Activated CD4-positive, alpha-beta memory T cell treated with anti-CD3 and anti-CD28 coated beads, Interleukin-2, amount 10 ng/mL, durations not matched to agents 7 days and 5 days (primary cell): ENCODE results near the gene ZSWIM1. TPM values are rescaled to one million over a fixed set of nuclear protein-coding genes. Genes with fewer than 3 reads are reported as not detected.

Source experiments
- CTCF ChIA-PET: fragments of 350-600 bp; sonication (Branson Sonifier 250); formaldehyde crosslinking; loops from one replicate; lab custom pipeline; 2021; ENCODE audit warnings: antibody characterized with exemption, inconsistent platforms; lab: Charles Lee
- POLR2A ChIA-PET: fragments of 350-600 bp; sonication (Branson Sonifier 250); formaldehyde crosslinking; loops from one replicate; lab custom pipeline; 2021; ENCODE audit warnings: antibody characterized with exemption; lab: Charles Lee
- DNase-seq: peaks from one replicate; pipeline ENCODE4 v3.0.0-alpha.2; 2020
- H3K27ac Mint-ChIP-seq: one replicate; pipeline ENCODE4 v1.8.0; 2021; ENCODE audit warnings: mild to moderate bottlenecking, mixed read lengths
- H3K27me3 Mint-ChIP-seq: one replicate; pipeline ENCODE4 v1.8.0; 2021; ENCODE audit warnings: mixed read lengths
- H3K36me3 Mint-ChIP-seq: one replicate; pipeline ENCODE4 v1.8.0; 2021; ENCODE audit warnings: low read depth, mixed read lengths
- H3K4me1 Mint-ChIP-seq: one replicate; pipeline ENCODE4 v1.8.0; 2021; ENCODE audit warnings: mixed read lengths
- H3K4me3 Mint-ChIP-seq: one replicate; pipeline ENCODE4 v1.8.0; 2021; ENCODE audit warnings: mild to moderate bottlenecking, mixed read lengths
- H3K9me3 Mint-ChIP-seq: one replicate; pipeline ENCODE4 v1.8.0; 2021; ENCODE audit warnings: mixed read lengths
- total RNA-seq, 2 experiments: library from RNA; stranded (reverse); gene quantifications; one replicate each; pipeline ENCODE4 v1.2.3, GENCODE V29; 2021

Gene ZSWIM1
- 1 to 10 TPM; 2.7 to 2.9 TPM for total RNA-seq

DNA sequence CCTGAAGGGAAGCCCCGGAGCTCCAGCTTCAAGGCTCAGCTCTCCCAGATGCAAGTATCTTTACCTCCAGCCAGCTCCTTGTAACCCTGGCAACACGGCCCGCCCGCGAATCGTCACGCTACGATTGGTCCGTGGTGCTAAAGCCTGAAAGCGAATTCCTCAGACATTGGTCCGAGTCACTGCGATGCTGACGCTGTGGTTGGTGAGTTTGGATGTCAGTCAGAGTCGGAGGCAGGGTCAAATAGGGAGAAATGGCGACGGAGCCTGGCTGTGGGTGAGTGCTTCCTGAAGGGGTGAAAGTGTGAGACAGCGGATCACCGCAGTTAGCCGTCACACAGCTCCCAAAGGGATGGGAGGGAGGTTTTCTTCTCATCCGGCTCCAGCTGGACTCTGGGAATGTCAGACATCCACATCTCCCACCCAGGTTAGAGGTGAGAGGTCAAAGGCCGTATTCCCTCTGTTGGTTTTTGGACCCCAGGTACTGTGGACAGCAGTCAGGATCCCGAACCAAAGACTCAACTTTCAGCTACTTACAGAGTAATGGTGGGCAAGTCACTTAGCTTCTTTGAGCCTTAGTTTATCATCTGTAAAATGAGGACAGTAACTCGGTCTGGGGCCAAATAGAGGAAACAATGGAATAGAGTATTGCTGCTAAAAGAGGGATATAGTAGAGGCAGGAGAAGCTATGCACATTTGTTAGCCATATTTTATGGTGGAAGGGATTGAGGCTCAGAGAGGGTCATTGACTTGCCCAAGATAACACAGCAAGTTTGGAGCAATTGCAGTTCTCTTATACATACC lies at the start of gene ZSWIM1:
Gene ZSWIM1 (plus strand): TSS at position 240 of the 801 bp plus-strand sequence. CDS start 1,366 bp downstream, outside the sequence.
- ChIA-PET CTCF (interaction anchor here (0.6 to 2.7 kb wide), 9 partner anchors 9 to 213 kb away, joined by 3 to 10 read pairs (median 3); partner anchors contain the start of genes CTSA and NEURL2), POLR2A (interaction anchor here (0.6 to 3.5 kb wide), 16 partner anchors 9 to 518 kb away, joined by 3 to 36 read pairs (median 4); partner anchors contain the start of genes ACOT8, CTSA, NEURL2 and PCIF1)
- H3K27me3 Mint-ChIP-seq = peaks cover 13% of the 10 kb centered on the region
- H3K4me3 Mint-ChIP-seq = peak within 1 kb of the TSS; percentile 72
- H3K36me3 Mint-ChIP-seq = peaks cover 22% of the 10 kb centered on the region
- DNase-seq = peak; percentile 98
- H3K27ac Mint-ChIP-seq = peak within 1 kb of the TSS; percentile 34
- H3K4me1 Mint-ChIP-seq = peaks cover 40% of the 10 kb centered on the region
- no peaks in the 10 kb centered on the region for H3K9me3 Mint-ChIP-seq

DNA sequence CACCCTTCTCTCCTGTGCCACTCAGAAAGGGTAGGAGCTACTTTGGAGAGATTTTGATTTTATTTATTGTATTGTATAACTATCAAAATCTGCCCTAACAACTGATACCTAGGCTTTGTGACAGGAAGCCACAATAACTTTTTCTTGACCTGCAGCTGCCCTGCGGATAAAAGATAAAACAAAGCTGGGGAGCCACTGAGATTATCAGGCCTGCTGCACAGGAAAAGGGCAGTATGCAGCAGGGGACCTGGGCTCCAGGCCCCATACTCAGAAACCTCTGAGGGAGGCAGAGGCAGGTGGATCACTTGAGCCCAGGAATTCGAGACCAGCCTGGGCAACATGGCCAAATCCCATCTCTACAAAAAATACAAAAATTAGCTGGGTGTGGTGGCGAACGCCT lies 48.4 kb upstream of the ZSWIM1 start:
- Mint-ChIP-seq H3K27ac (no peak overlapping the region), H3K4me3 (peak overlapping the region; percentile 57), H3K4me1 (peaks cover 19% of the 10 kb centered on the region), H3K27me3 (peaks cover 13% of the 10 kb centered on the region), H3K36me3 (no peaks in the 10 kb centered on the region), H3K9me3 (no peaks in the 10 kb centered on the region)
- no peak for DNase-seq
- CTCF ChIA-PET = interaction anchor here (1.4 to 1.8 kb wide), 3 partner anchors 8 to 138 kb away, joined by 3 to 5 read pairs (median 5); partner anchors contain the start of gene PCIF1
- POLR2A ChIA-PET = interaction anchor here (0.7 to 4.2 kb wide), 5 partner anchors 9 to 102 kb away, joined by 3 to 21 read pairs (median 6); partner anchors contain the start of gene PCIF1

DNA sequence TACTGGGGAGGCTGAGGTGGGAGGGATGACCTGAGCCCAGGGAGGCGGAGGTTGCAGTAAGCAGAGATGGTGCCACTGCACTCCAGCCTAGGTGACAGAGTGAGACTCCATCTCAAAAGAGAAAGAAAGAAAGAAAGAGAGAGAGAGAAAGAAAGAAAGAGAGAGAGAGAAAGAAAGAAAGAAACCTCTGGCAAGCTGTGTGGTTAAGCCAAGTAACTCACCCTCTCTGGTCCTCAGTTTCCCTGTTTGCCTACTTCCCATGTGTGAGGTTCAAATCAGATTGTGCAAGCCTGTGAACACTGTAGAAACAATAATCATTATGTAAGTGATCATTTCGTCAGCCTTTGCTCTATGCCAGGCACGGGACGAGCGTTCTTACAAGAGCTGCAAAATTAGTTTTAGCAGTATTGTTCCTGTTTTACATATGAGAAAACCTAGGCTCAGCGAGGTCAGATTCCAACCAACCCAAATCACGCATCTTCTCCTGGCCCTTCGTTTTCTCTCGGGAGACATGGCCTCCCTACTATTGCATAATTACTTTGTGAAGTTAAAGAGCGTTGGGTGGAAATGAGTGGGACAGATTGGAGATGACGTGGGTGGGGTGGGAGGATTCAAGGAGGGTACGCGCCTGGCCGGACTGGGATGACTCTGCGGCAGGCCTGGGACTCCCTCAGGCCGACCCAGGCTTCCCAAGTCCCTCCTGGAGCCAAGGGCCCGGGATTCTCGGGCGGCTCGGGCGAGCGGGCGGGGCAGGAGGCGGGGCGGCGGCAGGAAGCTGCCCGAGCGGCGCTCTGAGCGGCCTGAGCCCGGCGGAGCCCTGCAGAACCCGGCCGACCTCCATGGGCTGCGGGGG lies 47.8 kb upstream of the ZSWIM1 start, which contains the start of gene SNX21:
Gene SNX21 (plus strand): TSS at position 770 of the 853 bp plus-strand sequence. CDS start 121 bp downstream, outside the sequence.
- Mint-ChIP-seq H3K9me3 (no peaks in the 10 kb centered on the region), H3K4me1 (peaks cover 19% of the 10 kb centered on the region), H3K27me3 (peaks cover 13% of the 10 kb centered on the region), H3K36me3 (no peaks in the 10 kb centered on the region), H3K27ac (no peak within 1 kb of the TSS), H3K4me3 (peak within 1 kb of the TSS; percentile 57)
- DNase-seq = peak; percentile 32
- CTCF ChIA-PET = interaction anchor here (0.5 to 1.8 kb wide), 6 partner anchors 9 to 137 kb away, joined by 3 to 5 read pairs (median 4); partner anchors contain the start of gene PCIF1
- POLR2A ChIA-PET = interaction anchor here (0.7 to 4.2 kb wide), 7 partner anchors 8 to 101 kb away, joined by 3 to 21 read pairs (median 6); partner anchors contain the start of gene PCIF1

DNA sequence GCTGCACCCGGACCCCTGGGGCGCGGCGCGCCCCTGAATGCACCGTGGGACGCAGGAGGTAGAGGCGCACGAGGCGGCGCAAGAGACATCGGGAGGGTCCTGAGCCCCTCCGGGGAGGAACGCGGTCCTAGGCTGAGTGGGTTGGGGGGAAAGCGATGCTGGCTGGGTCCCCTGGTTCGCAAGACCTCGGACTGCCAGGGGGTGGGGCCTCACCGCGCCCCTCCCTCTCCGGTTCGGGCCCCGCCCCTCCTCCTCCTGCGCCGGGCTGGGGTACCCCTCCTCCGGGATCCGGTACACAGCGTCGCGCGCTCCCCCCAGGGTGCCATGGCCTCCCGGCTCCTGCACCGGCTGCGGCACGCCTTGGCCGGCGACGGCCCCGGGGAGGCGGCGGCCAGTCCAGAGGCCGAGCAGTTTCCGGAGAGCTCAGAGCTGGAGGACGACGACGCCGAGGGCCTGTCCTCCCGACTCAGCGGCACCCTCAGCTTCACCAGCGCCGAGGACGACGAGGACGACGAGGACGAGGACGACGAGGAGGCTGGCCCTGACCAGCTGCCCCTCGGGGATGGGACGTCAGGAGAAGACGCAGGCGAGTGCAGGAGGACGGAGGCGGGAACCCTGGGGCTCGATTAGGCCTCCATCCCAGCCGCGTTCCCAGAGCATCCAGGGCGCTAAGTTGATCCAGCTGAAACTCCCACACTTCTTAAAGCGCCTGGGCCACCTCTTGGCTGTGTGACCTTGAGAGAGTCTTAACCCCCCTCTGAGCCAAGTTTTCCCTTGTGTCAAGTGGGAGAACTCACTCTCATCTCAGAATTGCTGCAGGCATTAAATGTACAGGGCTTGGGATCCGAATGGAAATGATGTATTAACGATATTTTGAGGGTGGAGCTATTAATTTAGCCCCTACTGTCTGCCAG lies 46.9 kb upstream of the ZSWIM1 start:
- H3K36me3 Mint-ChIP-seq = no peaks in the 10 kb centered on the region
- no peak overlapping the region for H3K27ac Mint-ChIP-seq
- peaks cover 19% of the 10 kb centered on the region for H3K4me1 Mint-ChIP-seq
- H3K4me3 Mint-ChIP-seq = peak overlapping the region; percentile 35
- CTCF ChIA-PET = interaction anchor here (0.5 to 1.8 kb wide), 6 partner anchors 10 to 136 kb away, joined by 3 to 5 read pairs (median 4); no protein-coding TSS in a partner anchor
- DNase-seq = peak; percentile 42
- H3K27me3 Mint-ChIP-seq = peaks cover 13% of the 10 kb centered on the region
- no peaks in the 10 kb centered on the region for H3K9me3 Mint-ChIP-seq
- POLR2A ChIA-PET = interaction anchor here (1.1 to 4.2 kb wide), 4 partner anchors 12 to 100 kb away, joined by 3 to 21 read pairs (median 6); partner anchors contain the start of gene PCIF1

DNA sequence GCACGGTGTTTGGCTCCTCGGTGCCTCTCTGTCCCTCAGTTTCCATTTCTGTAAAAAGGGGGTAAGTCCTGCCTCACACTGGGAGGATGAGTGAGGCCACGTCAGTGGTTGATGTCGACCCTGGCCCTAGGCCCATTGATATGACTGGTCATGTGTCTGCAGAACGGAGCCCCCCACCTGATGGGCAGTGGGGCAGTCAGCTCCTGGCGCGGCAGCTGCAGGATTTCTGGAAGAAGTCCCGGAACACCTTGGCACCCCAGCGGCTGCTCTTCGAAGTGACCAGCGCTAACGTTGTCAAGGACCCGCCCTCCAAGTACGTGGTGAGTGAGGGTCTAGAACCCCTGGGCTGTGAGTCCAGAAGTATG lies 46.2 kb upstream of the ZSWIM1 start:
- peaks cover 19% of the 10 kb centered on the region for H3K4me1 Mint-ChIP-seq
- H3K9me3 Mint-ChIP-seq = no peaks in the 10 kb centered on the region
- H3K27me3 Mint-ChIP-seq = peaks cover 13% of the 10 kb centered on the region
- POLR2A ChIA-PET = interaction anchor here (1.2 to 4.2 kb wide), 3 partner anchors 22 to 99 kb away, joined by 3 to 21 read pairs (median 6); partner anchors contain the start of gene PCIF1
- peak overlapping the region; percentile 35 for H3K4me3 Mint-ChIP-seq
- H3K27ac Mint-ChIP-seq = no peak overlapping the region
- H3K36me3 Mint-ChIP-seq = no peaks in the 10 kb centered on the region
- CTCF ChIA-PET = interaction anchor here (1.4 kb wide), 1 partner anchor 36 kb away, joined by 4 read pairs; no protein-coding TSS in a partner anchor
- no peak for DNase-seq

DNA sequence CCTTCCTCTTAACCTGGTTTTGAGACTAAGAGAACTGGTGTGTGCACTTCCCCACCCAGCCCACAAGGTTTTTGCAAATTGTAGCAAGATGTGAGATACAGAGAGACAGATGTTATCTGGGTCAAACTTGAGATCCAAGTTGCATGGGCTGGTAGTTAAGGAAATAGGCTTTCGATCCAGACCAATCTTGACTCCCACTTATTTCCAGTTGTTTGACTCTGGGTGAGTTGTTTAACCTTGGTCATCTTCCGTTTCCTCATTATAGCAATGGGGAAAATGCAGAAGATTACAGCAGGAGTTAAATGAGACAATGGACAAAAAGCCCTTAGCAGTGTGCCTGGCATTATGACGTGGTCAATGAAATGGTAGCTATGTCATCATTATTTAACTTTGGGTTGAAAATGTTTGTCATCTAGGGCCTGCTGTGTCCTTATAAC lies 45.7 kb upstream of the ZSWIM1 start:
- H3K4me3 Mint-ChIP-seq = no peak overlapping the region
- CTCF ChIA-PET = interaction anchor here (1.0 kb wide), 1 partner anchor 11 kb away, joined by 3 read pairs; no protein-coding TSS in a partner anchor
- H3K4me1 Mint-ChIP-seq = peaks cover 19% of the 10 kb centered on the region

DNA sequence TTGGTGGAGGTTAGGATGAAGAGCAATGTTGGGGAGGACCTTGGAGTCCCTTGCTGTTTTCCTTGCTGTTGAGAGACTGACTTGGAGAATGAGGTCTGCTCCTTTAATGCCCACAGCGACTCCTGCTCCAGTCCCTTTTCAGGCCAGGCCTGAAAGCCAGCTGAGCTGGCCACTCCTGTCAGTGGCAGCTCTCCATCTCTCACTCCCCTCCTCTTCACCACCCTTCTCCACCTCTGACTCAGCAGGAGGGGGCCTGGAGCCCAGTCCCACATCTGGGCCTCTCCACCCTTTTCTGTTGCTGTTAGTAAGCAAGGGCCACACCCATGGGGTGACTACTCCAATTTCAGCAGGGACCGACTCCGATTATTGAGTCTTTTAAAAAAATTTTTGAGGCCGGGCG lies 45.2 kb upstream of the ZSWIM1 start:
- Mint-ChIP-seq H3K4me3 (no peak overlapping the region), H3K4me1 (peaks cover 19% of the 10 kb centered on the region), H3K36me3 (no peaks in the 10 kb centered on the region), H3K27me3 (peaks cover 9% of the 10 kb centered on the region), H3K27ac (no peak overlapping the region), H3K9me3 (no peaks in the 10 kb centered on the region)
- DNase-seq = no peak
- ChIA-PET POLR2A (interaction anchor here (0.7 to 1.2 kb wide), 2 partner anchors 23 to 98 kb away, joined by 3 read pairs; no protein-coding TSS in a partner anchor), CTCF (interaction anchor here (1.0 kb wide), 1 partner anchor 12 kb away, joined by 3 read pairs; no protein-coding TSS in a partner anchor)

More for the DNA sequence above, 45.7 kb upstream of the ZSWIM1 start:
- Mint-ChIP-seq H3K27ac (no peak overlapping the region), H3K9me3 (no peaks in the 10 kb centered on the region), H3K36me3 (no peaks in the 10 kb centered on the region), H3K27me3 (peaks cover 12% of the 10 kb centered on the region)
- POLR2A ChIA-PET = interaction anchor here (0.7 to 1.2 kb wide), 2 partner anchors 22 to 98 kb away, joined by 3 read pairs; no protein-coding TSS in a partner anchor
- no peak for DNase-seq

DNA sequence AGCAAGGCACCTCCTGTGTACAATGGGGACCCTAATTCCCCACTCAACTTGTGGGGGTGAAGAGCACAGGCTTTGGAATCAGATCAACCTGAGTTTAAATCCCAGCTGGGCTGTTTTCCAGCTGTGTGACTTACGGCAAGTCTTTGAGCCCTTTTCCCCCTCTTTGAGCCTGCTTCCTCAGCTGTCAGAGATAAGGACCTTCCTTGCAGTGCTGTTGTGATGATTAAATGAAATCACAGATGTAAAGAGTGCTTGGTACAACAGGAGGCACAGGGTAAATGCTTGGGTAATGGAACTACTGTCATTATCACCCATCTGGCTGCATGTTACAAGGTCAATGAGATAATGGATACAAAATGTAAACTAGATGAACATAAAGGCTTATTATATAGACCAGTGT lies 44.2 kb upstream of the ZSWIM1 start:
- no peak for DNase-seq
- POLR2A ChIA-PET = no interaction called here
- CTCF ChIA-PET = interaction anchor here (0.6 kb wide), 1 partner anchor 13 kb away, joined by 3 read pairs; no protein-coding TSS in a partner anchor
- Mint-ChIP-seq H3K36me3 (no peaks in the 10 kb centered on the region), H3K27ac (no peak overlapping the region), H3K27me3 (peaks cover 6% of the 10 kb centered on the region), H3K4me1 (peaks cover 19% of the 10 kb centered on the region), H3K9me3 (no peaks in the 10 kb centered on the region), H3K4me3 (no peak overlapping the region)

DNA sequence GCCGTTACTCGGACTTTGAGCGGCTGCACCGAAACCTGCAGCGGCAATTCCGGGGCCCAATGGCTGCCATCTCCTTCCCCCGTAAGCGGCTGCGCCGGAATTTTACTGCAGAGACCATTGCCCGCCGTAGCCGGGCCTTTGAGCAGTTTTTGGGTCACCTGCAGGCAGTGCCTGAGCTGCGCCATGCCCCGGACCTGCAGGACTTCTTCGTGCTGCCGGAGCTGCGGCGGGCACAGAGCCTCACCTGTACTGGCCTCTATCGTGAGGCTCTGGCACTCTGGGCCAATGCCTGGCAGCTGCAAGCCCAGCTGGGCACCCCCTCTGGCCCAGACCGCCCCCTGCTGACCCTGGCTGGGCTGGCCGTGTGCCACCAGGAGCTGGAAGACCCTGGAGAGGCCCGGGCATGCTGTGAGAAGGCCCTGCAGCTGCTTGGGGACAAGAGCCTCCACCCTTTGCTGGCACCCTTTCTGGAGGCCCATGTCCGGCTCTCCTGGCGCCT lies 40.3 kb upstream of the ZSWIM1 start:
- H3K9me3 Mint-ChIP-seq = no peaks in the 10 kb centered on the region
- no peak for DNase-seq
- no peak overlapping the region for H3K27ac Mint-ChIP-seq
- peaks cover 2% of the 10 kb centered on the region for H3K4me1 Mint-ChIP-seq
- peaks cover 15% of the 10 kb centered on the region for H3K36me3 Mint-ChIP-seq
- POLR2A ChIA-PET = interaction anchor here (1.0 to 1.4 kb wide), 4 partner anchors 8 to 40 kb away, joined by 3 to 4 read pairs (median 3); partner anchors contain the start of genes UBE2C and ZSWIM1
- CTCF ChIA-PET = no interaction called here
- no peak overlapping the region for H3K4me3 Mint-ChIP-seq
- H3K27me3 Mint-ChIP-seq = no peaks in the 10 kb centered on the region

DNA sequence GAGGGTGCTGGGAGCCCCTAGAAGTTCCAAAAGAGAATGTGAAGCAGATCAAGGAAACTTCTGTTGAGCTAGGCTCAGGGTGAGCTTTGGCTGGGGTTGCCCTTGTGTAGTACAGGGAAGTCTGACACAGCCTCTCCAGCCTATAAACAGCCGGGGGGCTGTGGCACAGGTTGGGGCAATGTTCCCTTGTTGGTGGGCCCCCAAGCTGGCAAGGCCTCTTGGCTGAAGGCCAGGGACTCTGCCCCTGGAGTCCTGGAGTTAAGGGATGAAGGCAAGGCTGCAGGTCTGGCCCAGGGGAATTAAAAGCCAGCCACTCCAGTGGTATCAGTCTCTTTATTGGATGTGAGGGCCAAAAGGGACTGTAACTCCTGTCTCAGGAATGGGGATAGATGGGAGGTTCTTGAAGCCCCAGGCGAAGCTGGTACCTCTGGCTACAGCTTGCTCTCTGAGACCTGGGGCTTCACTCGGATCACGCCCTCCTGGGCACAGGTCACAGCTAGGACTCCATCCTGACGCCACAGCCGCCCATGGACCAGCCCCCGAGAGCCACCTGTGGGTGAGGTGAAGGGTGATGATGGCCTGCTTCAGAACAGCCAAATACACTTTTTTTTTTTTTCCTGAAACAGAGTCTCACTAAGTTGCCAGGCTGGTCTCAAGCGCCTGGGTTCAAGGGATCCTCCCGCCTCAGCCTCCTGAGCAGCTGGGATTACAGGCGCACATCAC lies 39.5 kb upstream of the ZSWIM1 start:
- DNase-seq = no peak
- H3K4me3 Mint-ChIP-seq = no peak overlapping the region
- no peak overlapping the region for H3K27ac Mint-ChIP-seq
- no peaks in the 10 kb centered on the region for H3K27me3 Mint-ChIP-seq
- no peaks in the 10 kb centered on the region for H3K9me3 Mint-ChIP-seq
- ChIA-PET CTCF (no interaction called here), POLR2A (interaction anchor here (1.0 to 1.4 kb wide), 2 partner anchors 9 to 39 kb away, joined by 3 read pairs; partner anchors contain the start of gene ZSWIM1)
- peaks cover 21% of the 10 kb centered on the region for H3K36me3 Mint-ChIP-seq
- peaks cover 2% of the 10 kb centered on the region for H3K4me1 Mint-ChIP-seq
